HG03095 (cell line): ENCODE data around the gene ADCY2.

Experiments used
- ATAC-seq: cut with Tn5 transposase; IDR thresholded peaks from one replicate; pipeline ENCODE4 v1.9.1; 2021; ENCODE audit warnings: moderate library complexity; ENCODE audit not compliant: unreplicated experiment

The ADCY2 gene

DNA sequence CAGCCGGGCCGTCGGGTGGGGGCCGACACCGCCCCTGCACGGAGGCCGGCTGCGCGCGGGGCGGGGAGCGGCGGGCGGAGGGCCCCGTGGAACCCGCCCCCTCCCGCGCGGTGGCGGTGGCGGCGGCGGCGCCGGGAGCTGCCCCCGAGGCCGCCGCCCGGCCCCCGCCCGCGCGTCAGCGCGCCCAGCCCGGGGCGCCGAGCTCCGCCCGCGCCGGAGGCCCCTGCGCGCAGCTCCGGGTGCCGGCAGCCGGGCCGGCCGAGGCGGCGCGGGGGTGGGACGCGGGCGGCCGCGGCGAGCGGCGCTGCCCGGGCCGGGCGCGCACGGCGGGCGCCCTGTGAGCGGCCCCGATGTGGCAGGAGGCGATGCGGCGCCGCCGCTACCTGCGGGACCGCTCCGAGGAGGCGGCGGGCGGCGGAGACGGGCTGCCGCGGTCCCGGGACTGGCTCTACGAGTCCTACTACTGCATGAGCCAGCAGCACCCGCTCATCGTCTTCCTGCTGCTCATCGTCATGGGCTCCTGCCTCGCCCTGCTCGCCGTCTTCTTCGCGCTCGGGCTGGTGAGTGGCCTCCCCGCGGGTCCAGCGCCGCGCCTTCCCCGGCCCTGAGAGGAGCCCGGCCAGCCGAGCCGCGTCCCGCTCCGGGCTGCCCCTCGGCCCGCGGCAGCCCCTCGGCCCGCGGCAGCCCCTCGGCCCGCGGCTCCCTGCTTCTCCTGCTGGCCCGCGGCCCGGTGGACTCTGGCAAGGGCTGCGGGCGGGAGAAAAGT, at the start of gene ADCY2:
Gene ADCY2 (plus strand): TSS at position 192 of the 766 bp plus-strand sequence. CDS start 159 bp downstream, at position 351.
- no peak for ATAC-seq

- no peak for ATAC-seq
Measured at GRCh38 chr5:7347377-7347776, 48.6 kb upstream of the ADCY2 start.

- ATAC-seq, result no peak
Measured at GRCh38 chr5:7348168-7348854, 47.6 kb upstream of the ADCY2 start.

DNA sequence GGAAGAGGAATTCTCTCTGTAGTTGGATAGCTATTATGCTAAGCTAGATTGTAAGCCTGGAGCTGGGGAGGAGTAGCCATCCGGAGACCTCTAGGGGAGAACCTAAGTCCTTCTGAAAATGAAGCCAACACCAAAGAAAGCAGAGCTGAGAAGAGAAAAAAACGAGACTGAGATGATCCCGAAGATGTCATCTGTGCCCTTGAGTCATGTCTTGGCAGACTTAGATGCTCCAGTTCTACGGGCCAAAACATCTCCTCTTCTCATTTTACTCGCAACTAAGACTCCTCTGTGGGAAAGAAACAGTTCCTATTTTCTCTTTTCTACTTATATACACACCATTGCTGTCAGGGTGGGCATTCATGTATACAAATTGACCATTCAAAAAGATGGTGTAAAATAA, 34.3 kb upstream of the ADCY2 start:
- no peak for ATAC-seq

- ATAC-seq, result no peak
Measured at GRCh38 chr5:7363067-7363677, 32.8 kb upstream of the ADCY2 start.

DNA sequence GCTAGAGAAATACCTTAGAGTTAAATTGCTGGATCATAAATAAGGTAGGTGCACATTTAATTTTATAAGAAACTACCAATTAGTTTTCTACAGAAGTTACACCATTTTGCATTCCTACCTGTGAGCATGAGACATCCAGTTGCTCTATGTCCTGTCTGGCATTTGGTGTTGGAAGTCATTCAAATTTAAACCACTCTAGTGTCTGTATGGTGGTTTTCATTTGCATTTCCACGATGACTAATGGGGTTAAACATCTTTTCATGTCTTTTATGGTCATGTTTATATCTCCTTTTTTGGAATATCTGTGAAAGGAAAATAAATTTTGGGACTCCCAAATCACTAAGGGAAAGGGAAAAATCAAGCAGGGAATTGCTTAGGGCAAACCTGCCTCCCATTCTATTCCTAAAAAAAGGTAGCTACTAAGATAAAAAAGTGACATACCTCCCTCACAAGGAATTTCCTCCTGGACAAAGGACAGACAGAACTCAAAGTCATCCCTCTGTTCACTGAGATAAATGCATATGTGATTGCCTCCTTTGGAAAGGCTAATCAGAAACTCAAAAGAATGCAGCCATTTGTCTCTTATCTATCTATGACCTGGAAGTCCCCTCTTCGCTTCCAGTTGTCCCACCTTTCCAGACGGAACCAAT, 31.6 kb upstream of the ADCY2 start:
- no peak for ATAC-seq

GRCh38 chr5:7367780-7368179, 28.2 kb upstream of the ADCY2 start:
- ATAC-seq, result no peak

DNA sequence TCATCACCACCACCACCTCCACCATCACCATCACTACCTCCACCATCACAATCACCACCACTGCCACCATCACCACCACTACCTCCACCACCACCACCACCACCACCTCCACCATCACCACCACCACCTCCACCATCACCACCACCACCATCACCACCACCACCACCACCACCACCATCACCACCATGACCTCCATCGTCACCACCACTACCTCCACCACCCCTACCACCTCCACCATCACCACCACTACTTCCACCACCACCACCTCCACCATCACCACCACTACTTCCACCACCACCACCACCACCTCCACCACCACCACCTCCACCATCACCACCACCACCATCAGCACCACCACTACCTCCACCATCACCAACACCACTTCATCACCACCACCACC, 23.5 kb upstream of the ADCY2 start:
- ATAC-seq, result no peak

DNA sequence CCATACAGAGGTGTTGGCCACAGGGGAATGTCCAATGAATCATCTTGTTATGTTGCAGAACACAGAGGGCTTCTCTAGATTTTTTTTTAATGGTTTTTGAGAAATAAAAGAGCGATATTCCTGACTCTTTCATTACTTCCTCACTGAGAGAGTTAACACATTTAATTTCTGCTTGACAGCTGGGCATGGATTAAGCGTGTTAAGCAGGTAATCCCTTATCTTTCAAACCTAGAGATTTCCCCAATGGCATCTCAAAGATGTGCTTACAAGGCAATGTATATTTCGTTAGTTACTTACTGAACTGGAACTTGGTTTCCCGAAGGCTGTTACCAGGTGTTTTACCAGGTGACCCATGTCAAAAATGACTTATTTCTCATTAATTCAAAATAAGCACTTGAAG, 21.8 kb upstream of the ADCY2 start:
- ATAC-seq, result no peak

DNA sequence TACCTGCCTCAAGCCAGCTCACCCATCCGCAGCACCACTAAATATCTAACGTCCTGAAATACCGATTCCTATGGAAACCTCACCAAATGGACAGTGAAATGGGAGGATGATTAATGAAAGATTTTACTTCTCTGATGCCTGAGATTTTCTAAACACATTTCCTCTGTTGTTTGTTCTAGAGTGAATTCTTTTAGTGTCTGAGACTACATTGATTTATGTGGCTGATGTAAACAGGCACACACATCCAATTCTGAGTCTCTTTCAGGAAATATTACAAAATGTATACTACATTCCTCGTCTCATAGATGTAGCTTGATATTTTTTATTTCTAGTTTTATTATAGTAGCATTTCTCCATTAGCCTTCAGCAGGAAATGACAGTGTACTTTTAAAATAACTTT, 20.5 kb upstream of the ADCY2 start:
- ATAC-seq, result no peak

DNA sequence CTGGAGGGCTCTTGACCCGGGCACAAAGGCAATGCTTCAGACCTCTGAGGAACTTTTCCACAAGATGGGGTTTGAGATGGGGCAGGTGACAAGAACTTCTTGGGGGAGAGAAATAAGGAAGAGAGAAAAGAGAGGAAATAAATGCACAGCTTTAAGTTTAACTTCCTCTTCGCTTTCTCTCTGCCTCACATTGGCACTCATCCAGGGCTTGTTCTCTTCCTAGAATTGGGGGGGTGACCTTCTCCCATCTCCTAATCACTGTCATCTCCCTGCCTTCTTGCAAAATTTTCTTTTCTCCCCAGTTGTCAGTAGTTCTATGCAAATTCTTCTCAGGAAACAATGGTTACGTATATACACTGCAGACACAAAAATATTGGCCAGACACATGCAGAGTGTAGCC, 19.1 kb upstream of the ADCY2 start:
- ATAC-seq, result no peak

GRCh38 chr5:7377761-7378160, 18.2 kb upstream of the ADCY2 start:
- ATAC-seq, result no peak

GRCh38 chr5:7382588-7382987, 13.3 kb upstream of the ADCY2 start:
- no peak for ATAC-seq

DNA sequence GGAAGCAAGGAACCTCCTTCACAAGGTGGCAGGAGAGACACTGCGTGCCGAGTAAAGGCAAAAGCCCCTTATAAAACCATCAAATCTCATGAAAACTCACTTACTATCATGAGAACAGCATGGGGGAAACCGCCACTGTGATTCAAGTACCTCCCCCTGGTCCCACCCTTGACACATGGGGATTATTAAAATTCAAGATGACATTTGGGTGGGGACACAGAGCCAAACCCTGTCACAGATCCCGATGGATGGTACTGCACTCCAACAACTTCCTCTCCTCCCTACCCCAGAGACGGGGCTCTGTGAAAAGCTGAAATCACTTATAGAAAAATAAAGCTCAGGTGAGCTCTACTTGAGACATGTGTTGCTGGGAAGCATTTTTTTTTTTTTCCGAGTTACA, 10.3 kb upstream of the ADCY2 start:
- no peak for ATAC-seq

- ATAC-seq, result no peak
Measured at GRCh38 chr5:7388553-7388952, 7.4 kb upstream of the ADCY2 start.

DNA sequence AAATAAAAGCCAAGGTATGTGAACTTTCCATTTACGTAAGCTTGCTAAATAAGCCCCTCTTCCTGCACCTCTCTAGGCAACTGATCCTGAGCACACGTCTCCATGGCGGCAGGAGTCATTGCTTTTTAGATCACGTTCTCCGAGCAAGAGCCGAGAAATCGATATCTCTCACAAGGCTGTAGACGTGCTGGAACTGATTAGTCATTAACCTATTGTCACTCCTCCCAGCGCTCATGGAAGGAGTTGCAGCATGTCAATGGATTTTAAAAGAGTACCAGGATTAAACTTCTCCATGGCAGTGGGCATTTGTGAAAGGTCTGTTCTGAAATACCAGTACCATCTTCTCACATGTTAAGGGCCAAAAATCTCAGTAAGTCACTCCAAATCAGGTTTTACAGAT, 4.7 kb upstream of the ADCY2 start:
- no peak for ATAC-seq

GRCh38 chr5:7391814-7392692, 3.9 kb upstream of the ADCY2 start:
- ATAC-seq, result no peak

- ATAC-seq, result no peak
Measured at GRCh38 chr5:7392693-7393024, 3.3 kb upstream of the ADCY2 start.

GRCh38 chr5:7393921-7394799, 1.8 kb upstream of the ADCY2 start:
- ATAC-seq, result no peak

DNA sequence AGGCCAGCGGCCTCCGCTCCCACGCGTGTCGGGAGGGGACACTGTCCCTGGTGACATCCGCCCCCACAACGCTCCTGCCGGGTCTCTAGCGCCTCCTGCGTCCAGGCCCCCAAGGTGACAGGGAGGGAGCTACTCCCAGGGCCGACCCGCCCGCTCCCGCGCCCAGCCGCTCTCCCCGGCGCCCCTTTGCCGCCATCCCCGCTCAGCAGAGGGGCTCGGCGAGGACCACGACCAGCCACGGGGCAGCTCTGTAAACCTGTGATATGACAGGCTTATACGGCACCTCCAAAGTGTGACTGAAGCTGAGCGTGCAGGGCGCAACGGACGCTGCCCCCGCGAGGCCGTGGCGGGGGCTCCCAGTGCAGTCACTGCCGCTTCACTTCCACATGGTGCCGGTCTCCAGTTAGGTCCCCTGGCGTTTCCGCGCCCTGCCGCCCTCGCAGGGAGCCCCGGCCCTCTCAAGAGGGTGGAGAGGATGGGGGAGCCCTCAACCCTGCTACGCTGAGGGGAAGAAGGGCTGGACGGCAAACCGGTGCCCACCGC, 978 bp upstream of the ADCY2 start:
- ATAC-seq, result no peak
